ENCODE measurements around the gene SMARCD3.

SMARCD3 gene

GRCh38 chr7:151272877-151273276 lies 24.4 kb upstream of the SMARCD3 start:
- DNase-seq (ENCODE audit: low spot score): no peak

- no peak for DNase-seq (ENCODE audit: low spot score)
Observed at GRCh38 chr7:151272405-151272804, 23.9 kb upstream of the SMARCD3 start.

GRCh38 chr7:151271699-151272355 lies 23.3 kb upstream of the SMARCD3 start:
- DNase-seq (ENCODE audit: low spot score): no peak

GRCh38 chr7:151269511-151269910 lies 21.0 kb upstream of the SMARCD3 start:
- no peak for DNase-seq (ENCODE audit: low spot score)

GRCh38 chr7:151265351-151265931 lies 16.9 kb upstream of the SMARCD3 start:
- DNase-seq (ENCODE audit: low spot score): no peak

GRCh38 chr7:151264615-151265014 lies 16.1 kb upstream of the SMARCD3 start:
- no peak for DNase-seq (ENCODE audit: low spot score)

GRCh38 chr7:151261529-151261928 lies 13.0 kb upstream of the SMARCD3 start:
- no peak for DNase-seq (ENCODE audit: low spot score)

- DNase-seq (ENCODE audit: low spot score): no peak
Observed at GRCh38 chr7:151260883-151261282, 12.4 kb upstream of the SMARCD3 start.

- no peak for DNase-seq (ENCODE audit: low spot score)
Observed at GRCh38 chr7:151260471-151260870, 12.0 kb upstream of the SMARCD3 start.

- no peak for DNase-seq (ENCODE audit: low spot score)
Observed at GRCh38 chr7:151257990-151258389, 9.5 kb upstream of the SMARCD3 start.

- no peak for DNase-seq (ENCODE audit: low spot score)
Observed at GRCh38 chr7:151256410-151257045, 8.0 kb upstream of the SMARCD3 start.

GRCh38 chr7:151255390-151255789 lies 6.9 kb upstream of the SMARCD3 start:
- no peak for DNase-seq (ENCODE audit: low spot score)

- DNase-seq (ENCODE audit: low spot score): no peak
Observed at GRCh38 chr7:151254851-151255250, 6.4 kb upstream of the SMARCD3 start.

GRCh38 chr7:151254316-151254715 lies 5.8 kb upstream of the SMARCD3 start:
- no peak for DNase-seq (ENCODE audit: low spot score)

GRCh38 chr7:151252961-151253711 lies 4.6 kb upstream of the SMARCD3 start:
- DNase-seq (ENCODE audit: low spot score): no peak

GRCh38 chr7:151252561-151252835 lies 4.0 kb upstream of the SMARCD3 start:
- DNase-seq (ENCODE audit: low spot score): no peak

- DNase-seq (ENCODE audit: low spot score): peak; percentile 66
Observed at GRCh38 chr7:151251689-151252560, 3.4 kb upstream of the SMARCD3 start.

GRCh38 chr7:151251328-151251688 lies 2.8 kb upstream of the SMARCD3 start:
- peak; percentile 9 for DNase-seq (ENCODE audit: low spot score)

- DNase-seq (ENCODE audit: low spot score): no peak
Observed at GRCh38 chr7:151250181-151251132, 2.0 kb upstream of the SMARCD3 start.

GRCh38 chr7:151249732-151250072 lies 1.2 kb upstream of the SMARCD3 start:
- peak; percentile 38 for DNase-seq (ENCODE audit: low spot score)
